Cardiac muscle cell (in vitro differentiated cells and primary cell): Measurements from ENCODE around the gene KIF26A. TPM values are rescaled to one million over a fixed set of nuclear protein-coding genes. Genes with fewer than 3 reads are reported as not detected.

ENCODE experiments used
- DNase-seq, 2 donors: peaks; one replicate each; pipeline versions ENCODE4 v3.0.0 to v3.0.0-alpha.2; 2010 to 2017; ENCODE audit warnings: low read depth in 1 of 2, low spot score in 1 of 2
- H3K27ac ChIP-seq: fragments of 200-600 bp; sonication (generic); 2 replicates; pipeline ENCODE4 v1.5.1; 2016
- H3K27me3 ChIP-seq: fragments of 200-600 bp; sonication (generic); 2 replicates; pipeline ENCODE4 v1.6.0; 2016; ENCODE audit warnings: control low read depth
- H3K36me3 ChIP-seq: fragments of 200-600 bp; sonication (generic); 2 replicates; pipeline ENCODE4 v1.5.1; 2016; ENCODE audit warnings: control low read depth
- H3K4me1 ChIP-seq: fragments of 200-600 bp; sonication (generic); 2 replicates; pipeline ENCODE4 v1.8.1; 2017; ENCODE audit warnings: low read depth, mild to moderate bottlenecking, mixed run types
- H3K4me3 ChIP-seq: fragments of 200-600 bp; sonication (generic); 2 replicates; pipeline ENCODE4 v1.5.1; 2016; ENCODE audit warnings: mild to moderate bottlenecking
- H3K9me3 ChIP-seq: fragments of 200-600 bp; sonication (generic); 2 replicates; pipeline ENCODE4 v1.5.1; 2017; ENCODE audit warnings: low read depth, mild to moderate bottlenecking, control low read depth
- CTCF ChIP-seq: IDR thresholded peaks from 2 replicates; pipeline ENCODE4 v1.5.1; 2012; ENCODE audit warnings: low read depth, mild to moderate bottlenecking, low read length
- polyA plus RNA-seq: library from polyadenylated mRNA; unstranded; fragments of >200 nt; fragmentation: Nextera tagmentation; extraction: Ambion mirVana; gene quantifications from 2 replicates; pipeline ENCODE4 v1.2.1, GENCODE V29; 2016
- total RNA-seq: library from RNA; depleted of rRNA; stranded (reverse); fragments of >200 nt; gene quantifications from 2 replicates; pipeline ENCODE4 v1.2.3, GENCODE V29; 2016

Gene KIF26A
- total and polyA plus RNA-seq, 2 experiments from 2014 or later, result 9.9 to 74.9 TPM

- no peak for DNase-seq
- H3K4me3 ChIP-seq, result no peak overlapping the region
- no peaks in the 10 kb centered on the region for H3K4me1 ChIP-seq
- H3K36me3 ChIP-seq, result no peaks in the 10 kb centered on the region
- no peaks in the 10 kb centered on the region for H3K9me3 ChIP-seq
- H3K27ac ChIP-seq, result no peak overlapping the region
- TF ChIP-seq CTCF, result no peak
- no peaks in the 10 kb centered on the region for H3K27me3 ChIP-seq
These were observed 37.2 kb upstream of the KIF26A start for GRCh38 chr14:104101086-104101621.

DNA sequence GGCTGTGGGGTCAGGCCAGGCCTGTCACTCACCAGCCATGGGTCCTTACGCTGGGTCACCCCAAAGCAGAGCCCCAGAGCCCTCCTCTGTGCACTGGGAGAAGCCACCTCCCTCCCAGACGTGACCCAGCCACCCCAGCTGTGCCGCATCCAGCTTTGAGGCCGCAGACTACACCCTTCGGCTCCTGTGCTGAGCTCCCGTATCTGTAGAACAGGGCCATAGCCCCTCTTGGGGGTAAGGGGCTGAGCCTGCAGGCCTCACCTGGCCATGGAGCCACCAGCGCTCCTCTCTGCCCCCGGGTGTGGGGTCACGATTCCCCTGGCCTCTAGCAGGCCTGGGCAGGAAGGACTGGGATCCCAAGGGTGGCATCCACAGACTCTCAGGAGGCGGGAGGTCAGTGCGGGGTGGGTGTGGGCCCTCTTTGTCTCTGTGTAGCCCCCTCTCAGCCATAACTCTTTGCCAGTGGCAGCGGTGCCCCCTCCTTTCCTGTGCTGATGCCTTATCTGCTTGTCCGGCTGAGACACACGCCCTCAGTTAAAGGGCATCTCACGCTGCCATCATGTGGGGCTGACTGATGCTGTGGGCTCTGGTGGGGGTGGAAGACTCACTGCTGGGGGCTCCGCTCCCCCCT is 36.6 kb upstream of the KIF26A start:
- TF ChIP-seq CTCF, result no peak
- Histone ChIP-seq H3K9me3 (no peaks in the 10 kb centered on the region), H3K27me3 (no peaks in the 10 kb centered on the region), H3K36me3 (no peaks in the 10 kb centered on the region), H3K27ac (no peak overlapping the region), H3K4me3 (no peak overlapping the region), H3K4me1 (no peaks in the 10 kb centered on the region)
- no peak for DNase-seq

- H3K4me3 ChIP-seq, result no peak overlapping the region
- no peaks in the 10 kb centered on the region for H3K4me1 ChIP-seq
- no peaks in the 10 kb centered on the region for H3K9me3 ChIP-seq
- no peaks in the 10 kb centered on the region for H3K36me3 ChIP-seq
- TF ChIP-seq CTCF, result no peak
- no peak for DNase-seq
- H3K27ac ChIP-seq, result no peak overlapping the region
- H3K27me3 ChIP-seq, result no peaks in the 10 kb centered on the region
These were observed 36.0 kb upstream of the KIF26A start for GRCh38 chr14:104102282-104102914.

GRCh38 chr14:104103061-104103445 is 35.3 kb upstream of the KIF26A start:
- H3K27me3 ChIP-seq, result no peaks in the 10 kb centered on the region
- no peak for TF ChIP-seq CTCF
- H3K36me3 ChIP-seq, result no peaks in the 10 kb centered on the region
- DNase-seq, result no peak
- no peak overlapping the region for H3K27ac ChIP-seq
- H3K4me3 ChIP-seq, result no peak overlapping the region
- no peaks in the 10 kb centered on the region for H3K4me1 ChIP-seq
- no peaks in the 10 kb centered on the region for H3K9me3 ChIP-seq

GRCh38 chr14:104103446-104104075 is 34.8 kb upstream of the KIF26A start:
- Histone ChIP-seq H3K9me3 (no peaks in the 10 kb centered on the region), H3K4me3 (no peak overlapping the region), H3K27me3 (no peaks in the 10 kb centered on the region), H3K4me1 (no peaks in the 10 kb centered on the region), H3K36me3 (no peaks in the 10 kb centered on the region), H3K27ac (no peak overlapping the region)
- no peak for TF ChIP-seq CTCF
- DNase-seq, result no peak
